PC-3 (cell line): ENCODE data around the gene ARVCF. TPM values are rescaled to one million over a fixed set of nuclear protein-coding genes. Genes with fewer than 3 reads are reported as not detected.

Source experiments
- ATAC-seq: fragments of 200-7000 bp; cut with Tn5 transposase; 2 replicates; pipeline ENCODE4 v1.9.1; 2020; ENCODE audit warnings: mild to moderate bottlenecking, moderate library complexity
- BruUV-seq: library from RNA; stranded (reverse); fragments of 400-500 nt; replicated peaks from 2 replicates; lab custom pipeline; 2021; lab: Mats Ljungman, UMichigan
- CTCF ChIA-PET: fragments of 300-600 bp; sonication (Branson Sonifier 250); formaldehyde crosslinking; loops from one replicate; lab custom pipeline; 2022; ENCODE audit warnings: antibody characterized with exemption; lab: Charles Lee
- POLR2A ChIA-PET: fragments of 300-600 bp; sonication (Branson Sonifier 250); formaldehyde crosslinking; loops from one replicate; lab custom pipeline; 2022; ENCODE audit warnings: antibody characterized with exemption; ENCODE audit not compliant: unreplicated experiment; lab: Charles Lee
- DNase-seq: peaks from one replicate; pipeline ENCODE4 v3.0.0-alpha.2; 2015
- H2AFZ ChIP-seq: fragments of 300-600 bp; sonication (generic); 2 replicates; pipeline ENCODE4 v1.6.0; 2016; ENCODE audit warnings: antibody characterized with exemption, low read length
- H3F3A ChIP-seq: fragments of 300-600 bp; sonication (generic); one replicate; pipeline ENCODE4 v1.6.0; 2017; ENCODE audit warnings: antibody characterized with exemption, low read length, control low read depth, mild to moderate bottlenecking; ENCODE audit not compliant: unreplicated experiment
- H3K27ac ChIP-seq: fragments of 300-600 bp; sonication (generic); 2 replicates; pipeline ENCODE4 v1.5.1; 2016; ENCODE audit warnings: mild to moderate bottlenecking, low read length
- H3K27me3 ChIP-seq: fragments of 300-600 bp; sonication (generic); 2 replicates; pipeline ENCODE4 v1.6.1; 2016; ENCODE audit warnings: low read length, mixed read lengths
- H3K36me3 ChIP-seq: fragments of 300-600 bp; sonication (generic); 2 replicates; pipeline ENCODE4 v1.6.1; 2016; ENCODE audit warnings: low read depth, mixed run types, low read length, mixed read lengths
- H3K4me1 ChIP-seq: fragments of 300-600 bp; sonication (generic); 2 replicates; pipeline ENCODE4 v1.5.1; 2016; ENCODE audit warnings: low read length; ENCODE audit not compliant: insufficient read depth
- H3K4me2 ChIP-seq: fragments of 300-600 bp; sonication (generic); 2 replicates; pipeline ENCODE4 v1.6.0; 2016; ENCODE audit warnings: low read length
- H3K4me3 ChIP-seq: fragments of 300-600 bp; sonication (generic); 2 replicates; pipeline ENCODE4 v1.5.1; 2016; ENCODE audit warnings: mild to moderate bottlenecking, low read length, mixed read lengths
- H3K79me2 ChIP-seq: fragments of 300-600 bp; sonication (generic); 2 replicates; pipeline ENCODE4 v1.6.1; 2017; ENCODE audit warnings: low read length, mixed read lengths
- H3K9ac ChIP-seq: fragments of 300-600 bp; sonication (generic); 2 replicates; pipeline ENCODE4 v1.6.0; 2016; ENCODE audit warnings: mild to moderate bottlenecking, low read length
- H3K9me2 ChIP-seq: fragments of 300-600 bp; sonication (generic); replicated peaks from 2 replicates; pipeline ENCODE4 v1.6.1; 2016; ENCODE audit warnings: mixed run types, low read length, mixed read lengths
- H3K9me3 ChIP-seq: fragments of 300-600 bp; sonication (generic); 2 replicates; pipeline ENCODE4 v1.6.1; 2016; ENCODE audit warnings: low read length, mixed read lengths
- H4K20me1 ChIP-seq: fragments of 300-600 bp; sonication (generic); 2 replicates; pipeline ENCODE4 v1.6.1; 2016; ENCODE audit warnings: low read length, mixed read lengths
- EZH2 ChIP-seq: fragments of 300-600 bp; sonication (generic); IDR thresholded peaks from one replicate; pipeline ENCODE4 v1.6.1; 2017; ENCODE audit warnings: antibody characterized with exemption, mild to moderate bottlenecking, low read length; ENCODE audit not compliant: unreplicated experiment
- EZH2phosphoT487 ChIP-seq: fragments of 300-600 bp; sonication (generic); IDR thresholded peaks from 2 replicates; pipeline ENCODE4 v1.6.1; 2018; ENCODE audit warnings: mild to moderate bottlenecking, antibody characterized with exemption, low read length, borderline replicate concordance
- intact Hi-C: fragments of 100-400 bp; cut with micrococcal nuclease; formaldehyde crosslinking; loops from 2 replicates; pipeline ENCODE4 v1.9.0; 2023
- total RNA-seq: library from RNA; depleted of rRNA; stranded (reverse); fragments of >200 nt; gene quantifications from 2 replicates; pipeline ENCODE4 v1.2.3, GENCODE V29; 2014
- TF ChIP-seq, protein P1 (sequence below): fragments of 300-600 bp; sonication (generic); conservative IDR thresholded peaks from 2 replicates; pipeline ENCODE4 v1.5.1; 2017; ENCODE audit warnings: antibody characterized with exemption, low read depth, mild to moderate bottlenecking, low read length

ARVCF gene
- total RNA-seq, 1 experiment from 2014 or later = 20.0 TPM

DNA sequence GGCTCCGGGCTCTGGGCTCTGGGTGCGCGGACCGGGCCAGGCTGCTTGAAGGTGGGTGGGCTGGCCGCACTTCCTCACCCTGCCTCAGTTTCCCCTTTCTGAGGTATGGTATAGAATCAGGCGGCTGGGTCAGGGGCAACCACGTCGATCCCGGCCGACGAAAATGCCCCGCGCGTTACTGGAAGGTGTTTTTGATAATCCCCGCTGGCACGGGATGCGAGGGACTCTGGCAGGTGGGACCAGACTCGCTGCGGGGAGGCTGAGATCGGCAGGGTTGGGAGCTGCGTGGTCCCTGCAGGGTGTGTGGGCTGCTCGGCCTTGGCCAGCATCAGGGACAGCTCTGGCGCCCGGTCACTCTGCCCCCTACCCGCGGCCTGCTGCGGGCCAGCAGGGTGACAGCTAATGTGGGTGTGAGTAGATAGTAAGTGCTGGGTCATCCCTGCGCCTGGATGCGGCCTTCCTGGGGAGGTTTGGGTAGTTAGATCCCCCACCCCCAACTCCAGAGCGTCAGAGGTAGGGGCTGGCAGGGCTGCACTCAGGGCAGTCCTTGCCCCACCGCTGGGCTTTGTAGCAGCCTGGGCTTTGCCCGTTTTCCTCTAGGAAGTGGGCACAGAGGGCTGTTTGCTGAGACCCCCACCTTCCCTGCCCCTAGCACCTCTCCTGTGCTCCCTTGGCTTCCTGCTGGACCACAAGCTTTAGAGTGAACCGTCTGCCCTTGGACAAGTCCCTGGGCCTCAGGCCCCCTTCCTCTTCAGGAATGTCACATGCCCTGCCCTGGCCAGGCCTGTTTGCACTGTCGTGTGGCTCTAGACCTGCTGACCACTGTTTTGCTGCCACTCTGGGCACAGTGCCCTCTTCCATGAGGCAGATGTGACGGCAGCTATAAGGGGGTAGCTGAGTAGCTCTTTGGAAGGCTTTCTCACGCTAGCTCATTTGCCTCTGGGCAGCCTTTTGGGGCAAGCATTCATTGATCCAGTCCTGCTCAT, 4.9 kb upstream of the ARVCF start:
- Histone ChIP-seq H3K79me2 (peaks cover 24% of the 10 kb centered on the region), H3K4me3 (peak overlapping the region; percentile 85), H3F3A (no peaks in the 10 kb centered on the region), H3K9me3 (no peaks in the 10 kb centered on the region), H3K4me1 (peaks cover 17% of the 10 kb centered on the region), H4K20me1 (no peaks in the 10 kb centered on the region), H3K9me2 (no peaks in the 10 kb centered on the region), H2AFZ (peak overlapping the region; percentile 46; the same call in 1 of the 2 replicates), H3K27ac (peak overlapping the region; percentile 67), H3K4me2 (peak overlapping the region; percentile 87), H3K36me3 (no peaks in the 10 kb centered on the region), H3K9ac (peak overlapping the region; percentile 90), H3K27me3 (no peaks in the 10 kb centered on the region)
- peak; percentile 46 for DNase-seq
- TF ChIP-seq EZH2 (no peak), EZH2phosphoT487 (no peak)
- TF ChIP-seq, protein P1, sequence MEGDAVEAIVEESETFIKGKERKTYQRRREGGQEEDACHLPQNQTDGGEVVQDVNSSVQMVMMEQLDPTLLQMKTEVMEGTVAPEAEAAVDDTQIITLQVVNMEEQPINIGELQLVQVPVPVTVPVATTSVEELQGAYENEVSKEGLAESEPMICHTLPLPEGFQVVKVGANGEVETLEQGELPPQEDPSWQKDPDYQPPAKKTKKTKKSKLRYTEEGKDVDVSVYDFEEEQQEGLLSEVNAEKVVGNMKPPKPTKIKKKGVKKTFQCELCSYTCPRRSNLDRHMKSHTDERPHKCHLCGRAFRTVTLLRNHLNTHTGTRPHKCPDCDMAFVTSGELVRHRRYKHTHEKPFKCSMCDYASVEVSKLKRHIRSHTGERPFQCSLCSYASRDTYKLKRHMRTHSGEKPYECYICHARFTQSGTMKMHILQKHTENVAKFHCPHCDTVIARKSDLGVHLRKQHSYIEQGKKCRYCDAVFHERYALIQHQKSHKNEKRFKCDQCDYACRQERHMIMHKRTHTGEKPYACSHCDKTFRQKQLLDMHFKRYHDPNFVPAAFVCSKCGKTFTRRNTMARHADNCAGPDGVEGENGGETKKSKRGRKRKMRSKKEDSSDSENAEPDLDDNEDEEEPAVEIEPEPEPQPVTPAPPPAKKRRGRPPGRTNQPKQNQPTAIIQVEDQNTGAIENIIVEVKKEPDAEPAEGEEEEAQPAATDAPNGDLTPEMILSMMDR = no peak
- ATAC-seq = peak; percentile 33
- intact Hi-C loops = no loop called here
- BruUV-seq = TSS peak; percentile 45
- CTCF ChIA-PET = no interaction called here
- POLR2A ChIA-PET = interaction anchor here (0.6 kb wide), 1 partner anchor 37 kb away, joined by 3 read pairs; no protein-coding TSS in a partner anchor

DNA sequence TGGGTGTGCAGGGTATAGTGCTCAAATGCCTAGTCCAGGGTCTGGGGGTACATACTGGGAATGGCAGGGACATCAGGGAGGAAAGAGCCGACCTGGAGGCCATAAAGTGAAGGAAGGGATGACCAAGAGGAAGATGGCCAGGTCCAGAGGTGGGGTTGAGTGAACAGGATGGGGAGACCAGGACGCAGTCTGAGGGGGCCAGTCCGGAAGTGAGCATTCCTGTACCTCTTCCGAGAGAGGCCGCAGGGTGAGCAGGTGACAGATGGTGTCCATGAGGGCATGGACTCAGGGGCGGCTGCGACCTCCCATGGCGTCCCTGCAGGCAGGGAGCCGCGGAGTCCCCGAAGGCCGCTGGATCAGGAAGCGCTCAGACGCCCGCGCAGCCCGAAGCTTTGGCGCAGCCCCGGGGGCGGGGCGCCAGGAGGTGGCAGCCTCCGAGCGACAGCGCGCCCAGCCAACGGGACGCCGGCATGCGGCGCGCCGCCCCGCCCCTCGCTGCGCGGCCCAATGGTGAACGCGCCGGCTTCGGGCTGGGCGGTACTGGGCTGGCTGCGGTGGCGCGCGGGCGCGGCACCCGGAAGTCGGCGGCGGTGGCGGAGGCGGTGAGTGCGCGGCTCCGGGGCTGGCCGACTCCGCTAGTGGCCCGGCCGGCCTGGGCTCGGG, 4.0 kb upstream of the ARVCF start, which contains the start of gene TANGO2:
TSS of gene TANGO2 (plus strand) at position 578 of the 663 bp plus-strand sequence. CDS start 15,689 bp downstream, outside the sequence.
- H3K4me1 ChIP-seq = peaks cover 17% of the 10 kb centered on the region
- peak within 1 kb of the TSS; percentile 72 for H2AFZ ChIP-seq
- H3K4me2 ChIP-seq = peak within 1 kb of the TSS; percentile 90
- no peaks in the 10 kb centered on the region for H3F3A ChIP-seq
- H4K20me1 ChIP-seq = no peaks in the 10 kb centered on the region
- H3K9me3 ChIP-seq = no peaks in the 10 kb centered on the region
- ATAC-seq (peak; percentile 84), DNase-seq (peak; percentile 91)
- TF ChIP-seq EZH2phosphoT487 (no peak), EZH2 (no peak)
- TF ChIP-seq, protein P1 = no peak
- peaks cover 24% of the 10 kb centered on the region for H3K79me2 ChIP-seq
- H3K27ac ChIP-seq = peak within 1 kb of the TSS; percentile 67
- peak within 1 kb of the TSS; percentile 85 for H3K4me3 ChIP-seq
- H3K36me3 ChIP-seq = no peaks in the 10 kb centered on the region
- CTCF ChIA-PET = no interaction called here
- H3K27me3 ChIP-seq = no peaks in the 10 kb centered on the region
- intact Hi-C loops = no loop called here
- no TSS peak for BruUV-seq
- POLR2A ChIA-PET = no interaction called here
- H3K9me2 ChIP-seq = no peaks in the 10 kb centered on the region
- peak within 1 kb of the TSS; percentile 90 for H3K9ac ChIP-seq
